Mammary epithelial cell (primary cell): ENCODE results near the gene RDH16.

Source experiments
- CTCF ChIP-seq, 2 donors: IDR thresholded peaks in 1 of 2; conservative IDR thresholded peaks in 1 of 2; 2 replicates each; pipeline ENCODE4 v1.5.1; 2011 to 2012; ENCODE audit warnings: inconsistent platforms in 2 of 2, low read length in 2 of 2, mild to moderate bottlenecking in 2 of 2, control low read depth in 1 of 2, low read depth in 1 of 2; ENCODE audit not compliant: insufficient read depth in 1 of 2; ENCODE audit errors: extremely low read depth in 1 of 2
- EZH2 ChIP-seq: IDR thresholded peaks from 2 replicates; pipeline ENCODE4 v1.6.1; 2012; ENCODE audit warnings: low read length, inconsistent platforms, borderline replicate concordance

GRCh38 chr12:56927281-56927680 lies 30.1 kb downstream of the RDH16 start:
- TF ChIP-seq CTCF (conservative IDR thresholded peaks at IDR 0.05 in 1 of 2, IDR thresholded peaks at IDR 0.05 in 1 of 2; ENCODE audit: extremely low read depth in 1 of 2, insufficient read depth in 1 of 2, low read depth in 1 of 2, low read length in 2 of 2) (no peak), EZH2 (no peak)
